ENCODE results near the gene BTN3A1. TPM values are rescaled to one million over a fixed set of nuclear protein-coding genes. Genes with fewer than 3 reads are reported as not detected.
"Not testable (repeated sequence)": the region's sequence is repeated elsewhere in the genome, so short reads cannot be mapped to it uniquely, and the experiment has no call there.

Gene BTN3A1
- total RNA-seq (10 to 100 TPM in 3 of 4 donors, 1 to 10 TPM in 1; 6.8 to 11.2 (median 10.7) TPM), polyA plus RNA-seq (4.4 TPM)
- long read RNA-seq, donor 1, partial matches to known transcripts = 1 of 6 reads
- long read RNA-seq, donor 1, other reads (novel, unspliced or antisense) = 5 of 6 reads
- long read RNA-seq, donor 2, partial matches to known transcripts = 0 of 8 reads
- long read RNA-seq, donor 2, other reads (novel, unspliced or antisense) = 8 of 8 reads
- long read RNA-seq, donor 3, partial matches to known transcripts = 0 of 11 reads
- long read RNA-seq, donor 3, other reads (novel, unspliced or antisense) = 11 of 11 reads
- long read RNA-seq, donor 4, partial matches to known transcripts = 0 of 1 reads
- long read RNA-seq, donor 4, other reads (novel, unspliced or antisense) = 1 of 1 reads

DNA sequence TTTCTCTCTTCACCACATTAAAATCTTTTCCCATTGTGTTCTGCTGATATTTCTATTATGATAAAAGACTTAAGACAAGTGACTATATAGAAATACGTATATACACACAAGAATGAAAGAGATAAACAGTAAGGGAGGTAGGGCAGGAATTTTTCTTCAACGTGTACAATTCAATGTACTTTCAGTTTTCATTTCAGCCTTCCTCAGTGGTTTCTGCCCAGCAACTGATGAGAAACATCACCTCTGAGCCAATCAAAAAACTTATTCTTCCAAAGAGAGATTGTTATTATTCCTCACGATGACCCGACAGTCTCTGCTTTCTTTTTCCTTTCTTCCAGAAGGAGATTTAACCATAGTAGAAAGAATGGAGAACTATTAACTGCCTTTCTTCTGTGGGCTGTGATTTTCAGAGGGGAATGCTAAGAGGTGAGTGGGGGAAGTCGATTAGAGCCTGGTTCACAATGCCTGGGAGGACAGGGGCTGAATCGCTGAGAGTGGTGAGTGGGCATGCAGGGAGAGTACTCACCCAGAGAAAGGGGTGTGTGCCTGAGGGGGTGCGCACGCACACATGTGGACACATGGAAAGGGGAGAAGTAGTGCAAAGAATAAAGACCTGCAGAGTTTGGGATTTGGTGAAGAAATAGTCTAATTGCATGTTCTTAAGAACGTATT, at the start of gene BTN3A1:
Gene BTN3A1, plus strand, starts transcription at position 289 of the 672 bp plus-strand sequence. CDS start 3,289 bp downstream, outside the sequence.
- under 1% methylated on average over 9 of the region's 9 CpGs for WGBS
- H3K27me3 ChIP-seq (ENCODE audit: control insufficient read depth, insufficient read depth) = no peaks in the 10 kb centered on the region
- ATAC-seq (peak; percentile 93 to 96), DNase-seq (peak; percentile 74 to 84 (median 81))
- no peaks in the 10 kb centered on the region for H3K9me3 ChIP-seq (ENCODE audit: control insufficient read depth, low read length)
- no peaks in the 10 kb centered on the region for H3K4me1 ChIP-seq (ENCODE audit: control insufficient read depth, insufficient read depth, low read length)
- peak within 1 kb of the TSS; percentile 46 for H3K27ac ChIP-seq (ENCODE audit: low read length)
- peak within 1 kb of the TSS; percentile 78 for H3K4me3 ChIP-seq (ENCODE audit: low read length)
- intact Hi-C loops (cut with DNase I) = no loop called here

DNA sequence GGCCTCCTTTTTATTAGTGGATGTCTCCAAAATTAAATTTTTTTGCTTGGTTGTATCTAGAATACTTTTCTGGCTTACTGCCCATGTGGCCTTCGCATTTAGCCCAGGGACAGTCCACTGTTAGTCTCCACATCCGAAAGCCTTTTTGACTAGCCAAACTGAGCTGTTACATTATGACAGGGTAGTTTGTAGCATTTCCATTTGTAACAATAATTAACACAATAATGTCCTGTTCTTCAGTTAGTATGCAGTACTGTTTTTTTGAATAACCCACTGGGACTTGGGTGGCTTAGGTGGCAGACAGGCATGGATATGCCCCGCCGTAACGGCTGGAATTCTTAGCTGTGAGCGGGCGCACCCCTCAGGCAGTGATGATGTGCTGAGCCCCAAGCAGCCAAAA, 49.8 kb upstream of the BTN3A1 start:
- no peaks in the 10 kb centered on the region for H3K27me3 ChIP-seq (ENCODE audit: control insufficient read depth, insufficient read depth)
- intact Hi-C loops (cut with DNase I) = no loop called here
- no peak overlapping the region for H3K4me3 ChIP-seq (ENCODE audit: low read length)
- no peak for DNase-seq
- 94% methylated on average over 7 of the region's 7 CpGs for WGBS
- H3K4me1 ChIP-seq (ENCODE audit: control insufficient read depth, insufficient read depth, low read length) = no peaks in the 10 kb centered on the region
- no peak for ATAC-seq
- H3K9me3 ChIP-seq (ENCODE audit: control insufficient read depth, low read length) = no peaks in the 10 kb centered on the region
- H3K27ac ChIP-seq (ENCODE audit: low read length) = no peak overlapping the region

DNA sequence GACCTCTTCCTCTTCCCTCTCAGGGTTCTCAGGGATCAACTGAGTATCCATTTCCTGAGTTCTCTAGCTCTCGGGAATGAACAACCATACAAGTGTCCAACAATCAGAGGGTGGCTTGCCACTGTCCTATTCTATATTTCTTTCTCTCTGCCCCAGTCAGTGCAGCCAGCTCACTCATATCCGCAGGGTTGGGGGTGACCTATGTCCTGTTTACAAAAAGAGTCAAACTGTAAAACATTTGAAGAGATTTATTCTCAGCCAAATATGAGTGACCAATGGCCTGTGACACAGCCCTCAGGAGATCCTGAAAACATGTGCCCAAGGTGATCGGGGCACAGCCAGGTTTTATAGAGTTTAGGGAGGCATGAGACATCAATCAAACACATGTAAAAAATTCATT, 47.9 kb upstream of the BTN3A1 start:
- 87% methylated on average over 3 of the region's 3 CpGs for WGBS
- ATAC-seq = no peak
- Histone ChIP-seq H3K9me3 (ENCODE audit: control insufficient read depth, low read length) (no peaks in the 10 kb centered on the region), H3K4me3 (ENCODE audit: low read length) (no peak overlapping the region), H3K4me1 (ENCODE audit: control insufficient read depth, insufficient read depth, low read length) (no peaks in the 10 kb centered on the region), H3K27ac (ENCODE audit: low read length) (no peak overlapping the region), H3K27me3 (ENCODE audit: control insufficient read depth, insufficient read depth) (no peaks in the 10 kb centered on the region)
- intact Hi-C loops (cut with DNase I) = no loop called here
- no peak for DNase-seq

DNA sequence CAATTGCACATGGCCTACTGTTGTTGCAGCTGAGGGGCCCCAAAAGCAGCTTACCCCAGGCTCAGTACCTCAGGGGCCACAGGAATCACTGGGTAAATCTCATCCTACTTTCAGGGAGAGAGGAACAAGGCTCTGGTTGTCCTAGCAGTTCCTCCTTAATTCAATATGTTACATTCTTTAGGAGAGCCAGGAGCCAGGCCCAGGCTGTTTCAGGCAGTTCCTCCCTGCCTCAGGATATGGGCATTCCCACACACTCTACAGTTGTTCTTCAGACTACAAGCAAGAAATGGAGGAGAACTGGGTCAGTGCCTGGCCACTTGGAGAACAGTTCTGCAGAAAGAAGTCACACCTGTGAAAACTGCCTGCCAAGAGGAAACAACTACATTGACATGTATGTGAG, 46.7 kb upstream of the BTN3A1 start:
- DNase-seq = no peak
- ATAC-seq = no peak
- Histone ChIP-seq H3K4me1 (ENCODE audit: control insufficient read depth, insufficient read depth, low read length) (no peaks in the 10 kb centered on the region), H3K27ac (ENCODE audit: low read length) (no peak overlapping the region), H3K27me3 (ENCODE audit: control insufficient read depth, insufficient read depth) (no peaks in the 10 kb centered on the region), H3K4me3 (ENCODE audit: low read length) (no peak overlapping the region), H3K9me3 (ENCODE audit: control insufficient read depth, low read length) (no peaks in the 10 kb centered on the region)
- intact Hi-C loops (cut with DNase I) = no loop called here

DNA sequence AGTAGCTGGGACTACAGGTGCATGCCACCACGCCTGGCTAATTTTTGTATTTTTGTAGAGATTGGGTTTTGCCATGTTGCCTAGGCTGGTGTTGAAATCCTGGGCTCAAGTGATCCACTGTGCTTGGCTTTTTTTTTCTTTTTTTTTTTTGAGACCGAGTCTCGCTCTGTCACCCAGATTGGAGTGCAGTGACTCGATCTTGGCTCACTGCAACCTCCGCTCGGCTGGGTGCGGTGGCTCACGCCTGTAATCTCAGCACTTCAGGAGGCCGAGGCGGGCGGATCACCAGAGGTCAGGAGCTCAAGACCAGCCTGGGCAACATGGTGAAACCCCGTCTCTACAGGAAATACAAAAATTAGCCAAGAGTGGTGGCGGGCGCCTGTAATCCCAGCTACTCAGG, 44.5 kb upstream of the BTN3A1 start:
- intact Hi-C loops (cut with DNase I); H3K27me3 ChIP-seq (ENCODE audit: control insufficient read depth, insufficient read depth); ATAC-seq; H3K4me1 ChIP-seq (ENCODE audit: control insufficient read depth, insufficient read depth, low read length); H3K9me3 ChIP-seq (ENCODE audit: control insufficient read depth, low read length); H3K27ac ChIP-seq (ENCODE audit: low read length); H3K4me3 ChIP-seq (ENCODE audit: low read length); DNase-seq: not testable (repeated sequence)
- WGBS = 95% methylated on average over 14 of the region's 14 CpGs

DNA sequence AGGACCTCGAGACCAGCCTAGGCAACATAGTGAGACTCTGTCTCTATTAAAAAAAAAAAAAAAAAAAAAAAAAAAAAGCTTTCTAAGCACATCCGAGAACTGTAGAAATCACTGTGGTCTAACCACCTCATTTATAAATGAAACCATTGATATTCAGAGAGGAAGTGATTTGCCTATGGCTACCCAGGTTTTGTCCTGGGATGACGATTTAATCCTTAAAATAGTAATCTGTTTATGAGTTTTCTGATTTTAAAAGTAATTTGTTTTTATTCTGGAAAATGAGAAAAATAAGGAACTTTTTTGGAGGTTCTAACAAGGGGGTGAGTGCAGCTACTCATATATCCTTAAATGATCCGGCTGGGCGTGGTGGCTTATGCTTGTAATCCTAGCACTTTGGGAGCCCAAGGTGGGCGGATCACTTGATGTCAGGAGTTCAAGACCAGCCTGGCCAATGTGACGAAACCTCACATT, 43.5 kb upstream of the BTN3A1 start:
- no peak for ATAC-seq
- 90% methylated on average over 7 of the region's 7 CpGs for WGBS

DNA sequence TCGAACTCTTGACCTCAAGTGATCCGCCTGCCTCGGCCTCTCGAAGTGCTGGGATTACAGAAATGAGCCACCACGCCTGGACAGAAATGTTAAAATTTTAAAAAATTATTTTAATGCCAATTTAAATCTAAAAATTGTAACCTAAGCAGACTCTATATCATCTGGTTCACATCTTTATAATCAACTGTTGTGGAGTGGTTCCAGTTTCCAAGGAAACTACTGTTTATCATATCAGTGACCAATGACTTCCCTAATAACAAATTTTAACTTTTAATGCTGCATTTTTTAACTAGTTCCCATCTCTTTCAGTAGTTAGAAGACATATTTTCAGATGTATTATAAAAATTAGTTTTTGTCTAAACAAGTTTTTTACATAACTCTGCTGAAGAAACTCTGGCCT, 42.3 kb upstream of the BTN3A1 start:
- intact Hi-C loops (cut with DNase I) = no loop called here
- Histone ChIP-seq H3K4me1 (ENCODE audit: control insufficient read depth, insufficient read depth, low read length) (peaks cover 5% of the 10 kb centered on the region), H3K27ac (ENCODE audit: low read length) (no peak overlapping the region), H3K4me3 (ENCODE audit: low read length) (no peak overlapping the region), H3K27me3 (ENCODE audit: control insufficient read depth, insufficient read depth) (no peaks in the 10 kb centered on the region), H3K9me3 (ENCODE audit: control insufficient read depth, low read length) (no peaks in the 10 kb centered on the region)
- DNase-seq (no peak), ATAC-seq (no peak)
- 93% methylated on average over 5 of the region's 5 CpGs for WGBS

More for the DNA sequence above, 43.5 kb upstream of the BTN3A1 start:
- no peak for DNase-seq
- Histone ChIP-seq H3K4me1 (ENCODE audit: control insufficient read depth, insufficient read depth, low read length) (no peaks in the 10 kb centered on the region), H3K9me3 (ENCODE audit: control insufficient read depth, low read length) (no peaks in the 10 kb centered on the region), H3K27ac (ENCODE audit: low read length) (no peak overlapping the region), H3K4me3 (ENCODE audit: low read length) (no peak overlapping the region), H3K27me3 (ENCODE audit: control insufficient read depth, insufficient read depth) (no peaks in the 10 kb centered on the region)
- intact Hi-C loops (cut with DNase I) = no loop called here

DNA sequence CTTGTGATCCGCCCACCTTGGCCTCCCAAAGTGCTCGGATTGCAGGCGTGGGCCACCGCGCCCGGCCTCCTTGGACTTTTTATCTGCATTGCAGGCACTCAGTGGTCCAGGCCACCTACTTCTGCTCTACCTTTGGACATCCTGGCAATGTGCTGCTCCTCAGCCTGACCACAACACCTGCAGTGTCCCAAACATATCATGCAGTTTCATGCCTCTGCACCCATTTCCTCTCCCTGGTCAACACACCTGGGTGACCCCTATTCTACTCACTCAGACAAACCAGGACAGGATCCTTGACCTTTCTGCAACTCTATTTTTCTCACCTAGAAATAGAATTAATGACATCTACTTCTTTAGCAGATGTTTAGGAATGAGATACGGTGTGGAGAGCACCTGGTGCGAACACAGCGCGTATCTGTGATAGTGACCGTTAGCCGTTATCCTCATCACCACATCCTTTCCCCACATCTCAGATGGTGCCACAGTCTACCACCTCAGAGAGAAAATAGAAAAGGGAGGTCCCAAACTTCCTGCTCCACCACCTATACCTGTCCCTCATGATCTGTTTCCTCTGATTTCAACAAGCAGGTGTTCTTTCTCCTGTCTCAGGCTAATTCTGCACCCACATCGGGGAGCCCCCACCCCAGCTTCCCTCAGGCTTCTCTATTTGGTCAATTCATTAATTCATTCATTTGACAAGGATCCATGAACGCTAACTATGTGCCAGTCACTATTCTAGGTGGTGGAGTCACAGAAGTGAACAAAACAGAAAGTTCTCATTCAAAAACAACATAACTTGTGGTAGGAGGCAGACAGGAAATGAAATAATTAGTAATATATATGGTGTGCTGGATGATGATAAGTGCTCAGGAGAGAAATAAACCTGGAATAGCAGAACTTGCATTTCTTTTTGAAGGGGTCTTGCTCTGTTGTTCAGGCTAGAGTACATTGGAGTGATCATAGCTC, 41.3 kb upstream of the BTN3A1 start:
- intact Hi-C loops (cut with DNase I) = no loop called here
- no peaks in the 10 kb centered on the region for H3K27me3 ChIP-seq (ENCODE audit: control insufficient read depth, insufficient read depth)
- H3K27ac ChIP-seq (ENCODE audit: low read length) = no peak overlapping the region
- 93% methylated on average over 14 of the region's 14 CpGs for WGBS
- DNase-seq (no peak), ATAC-seq (no peak)
- no peak overlapping the region for H3K4me3 ChIP-seq (ENCODE audit: low read length)
- H3K9me3 ChIP-seq (ENCODE audit: control insufficient read depth, low read length) = no peaks in the 10 kb centered on the region
- peaks cover 5% of the 10 kb centered on the region for H3K4me1 ChIP-seq (ENCODE audit: control insufficient read depth, insufficient read depth, low read length)

DNA sequence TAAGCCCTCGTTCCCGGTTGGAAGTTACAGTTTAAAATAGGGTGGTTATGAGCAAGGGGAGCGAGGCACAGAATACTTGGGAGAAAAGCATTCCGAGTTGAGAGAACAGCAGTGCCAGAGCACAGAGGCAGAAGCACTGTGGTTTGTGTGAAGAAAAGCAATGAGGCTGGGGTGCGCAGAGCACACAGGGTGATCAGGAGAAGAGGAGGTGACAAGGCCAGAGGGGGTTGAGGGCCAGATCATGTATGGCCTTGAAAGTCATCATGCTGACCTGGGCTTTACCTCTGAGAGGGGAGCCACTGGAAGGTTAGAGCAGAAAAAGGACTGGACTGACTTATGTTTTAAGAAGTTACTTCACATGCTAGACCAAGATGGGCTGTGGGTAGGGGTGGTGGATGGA, 40.5 kb upstream of the BTN3A1 start:
- peaks cover 6% of the 10 kb centered on the region for H3K4me1 ChIP-seq (ENCODE audit: control insufficient read depth, insufficient read depth, low read length)
- 84% methylated on average over 5 of the region's 5 CpGs for WGBS
- H3K9me3 ChIP-seq (ENCODE audit: control insufficient read depth, low read length) = no peaks in the 10 kb centered on the region
- DNase-seq = no peak
- no peaks in the 10 kb centered on the region for H3K27me3 ChIP-seq (ENCODE audit: control insufficient read depth, insufficient read depth)
- no peak overlapping the region for H3K4me3 ChIP-seq (ENCODE audit: low read length)
- H3K27ac ChIP-seq (ENCODE audit: low read length) = no peak overlapping the region
- intact Hi-C loops (cut with DNase I) = no loop called here
- no peak for ATAC-seq

DNA sequence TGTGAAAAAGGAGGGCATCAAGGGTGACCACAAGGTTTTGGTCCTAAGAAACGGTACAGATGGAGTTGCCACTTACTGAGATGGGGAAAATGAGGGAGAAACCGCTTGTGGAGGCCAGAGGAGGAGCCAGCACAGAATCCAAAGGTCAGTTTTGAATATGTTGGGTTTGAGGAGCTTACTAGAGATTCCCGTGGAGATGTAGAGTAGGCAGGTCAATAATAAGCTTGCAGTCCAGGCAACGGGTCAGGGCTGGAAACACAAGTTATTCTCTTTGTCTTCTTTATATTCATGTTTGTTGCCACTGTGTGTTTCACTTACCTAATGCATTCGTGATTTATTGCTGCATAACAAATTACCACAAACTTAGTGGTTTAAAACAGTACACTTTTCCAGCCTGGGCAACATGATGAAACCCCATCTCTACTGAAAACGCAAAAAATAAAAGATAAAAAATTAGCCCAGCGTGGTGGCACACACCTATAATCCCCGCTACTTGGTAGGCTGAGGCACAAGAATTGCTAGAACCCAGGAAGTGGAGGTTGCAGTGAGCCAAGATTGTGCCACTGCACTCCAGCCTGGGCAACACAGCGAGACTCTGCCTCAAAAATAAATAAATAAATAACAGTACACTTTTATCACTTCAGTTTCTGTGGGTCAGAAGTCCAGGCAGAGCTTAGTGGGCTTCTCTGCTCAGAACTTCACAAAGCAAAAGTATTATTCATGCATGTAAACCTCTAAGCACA, 39.8 kb upstream of the BTN3A1 start:
- ATAC-seq = no peak
- no peak overlapping the region for H3K4me3 ChIP-seq (ENCODE audit: low read length)
- no peak for DNase-seq
- H3K4me1 ChIP-seq (ENCODE audit: control insufficient read depth, insufficient read depth, low read length) = peaks cover 7% of the 10 kb centered on the region
- no peaks in the 10 kb centered on the region for H3K27me3 ChIP-seq (ENCODE audit: control insufficient read depth, insufficient read depth)
- H3K27ac ChIP-seq (ENCODE audit: low read length) = no peak overlapping the region
- intact Hi-C loops (cut with DNase I) = no loop called here
- 88% methylated on average over 9 of the region's 9 CpGs for WGBS
- H3K9me3 ChIP-seq (ENCODE audit: control insufficient read depth, low read length) = no peaks in the 10 kb centered on the region
